Measurements from ENCODE around the gene CYTH1. TPM values are rescaled to one million over a fixed set of nuclear protein-coding genes. Genes with fewer than 3 reads are reported as not detected.

CYTH1 gene
- polyA plus RNA-seq, 2 of the 4 experiments (the other 2 are of a cell fraction) = 38.5 to 46.2 TPM

- DNase-seq (ENCODE audit: low read depth in 1 of 2, low spot score in 1 of 2) = no peak
- no peak overlapping the region for H3K4me3 ChIP-seq
- 93% methylated on average over 2 of the region's 2 CpGs for WGBS (ENCODE audit: missing lambda C conversion rate)
- H3K9me3 ChIP-seq = no peaks in the 10 kb centered on the region
- TF ChIP-seq SMC3 (IDR thresholded peaks at IDR 0.05) (no peak), CHD4 (IDR thresholded peaks at IDR 0.05; ENCODE audit: borderline replicate concordance) (no peak), POLR2A (IDR thresholded peaks at IDR 0.05; ENCODE audit: low read length) (no peak), HDAC2 (IDR thresholded peaks at IDR 0.05) (no peak), ZC3H11A (IDR thresholded peaks at IDR 0.05) (no peak), EP300 (IDR thresholded peaks at IDR 0.05) (no peak), ZFP36 (IDR thresholded peaks at IDR 0.05; ENCODE audit: borderline replicate concordance, partially characterized antibody) (no peak)
- no peak for ATAC-seq
- peaks cover 19% of the 10 kb centered on the region; the same call in 2 of the 3 replicates for H3K4me1 ChIP-seq
- H3K4me2 ChIP-seq = no peak overlapping the region
- H3K27ac ChIP-seq = no peak overlapping the region
- CTCF ChIA-PET = interaction anchor here (0.6 to 6.3 kb wide), 9 partner anchors 10 to 462 kb away, joined by 3 to 60 read pairs (median 7); no protein-coding TSS in a partner anchor
- POLR2A ChIA-PET = no interaction called here
- no peak for FAIRE-seq
These were observed 34.6 kb downstream of the CYTH1 start for GRCh38 chr17:78747488-78747887.

GRCh38 chr17:78746949-78747269 lies 35.2 kb downstream of the CYTH1 start:
- peaks cover 22% of the 10 kb centered on the region; the same call in 2 of the 3 replicates for H3K4me1 ChIP-seq
- no peak for ATAC-seq
- H3K4me2 ChIP-seq = no peak overlapping the region
- no peaks in the 10 kb centered on the region for H3K9me3 ChIP-seq
- FAIRE-seq = no peak
- DNase-seq (ENCODE audit: low read depth in 1 of 2, low spot score in 1 of 2) = no peak
- ChIA-PET CTCF (interaction anchor here (0.6 to 6.3 kb wide), 14 partner anchors 10 to 317 kb away, joined by 3 to 60 read pairs (median 4); no protein-coding TSS in a partner anchor), POLR2A (no interaction called here)
- H3K4me3 ChIP-seq = no peak overlapping the region
- no peak for TF ChIP-seq KDM1A (IDR thresholded peaks at IDR 0.05; ENCODE audit: low read depth)
- H3K27ac ChIP-seq = no peak overlapping the region
- WGBS (ENCODE audit: missing lambda C conversion rate) = 85% methylated on average over 2 of the region's 2 CpGs

GRCh38 chr17:78746263-78746948 lies 35.7 kb downstream of the CYTH1 start:
- TF ChIP-seq HOXB5 (CRISPR knock-in tag; IDR thresholded peaks at IDR 0.05) (no peak), CEBPB (IDR thresholded peaks at IDR 0.05) (peak; percentile 51 to 87; a peak in 3 of 4 replicates)
- no peak overlapping the region for H3K4me2 ChIP-seq
- FAIRE-seq (no peak), ATAC-seq (no peak), DNase-seq (ENCODE audit: low read depth in 1 of 2, low spot score in 1 of 2) (no peak)
- H3K27ac ChIP-seq = no peak overlapping the region
- H3K4me3 ChIP-seq = no peak overlapping the region
- ChIA-PET CTCF (interaction anchor here (0.6 to 6.3 kb wide), 22 partner anchors 8 to 385 kb away, joined by 3 to 60 read pairs (median 3); no protein-coding TSS in a partner anchor), POLR2A (no interaction called here)
- peaks cover 23% of the 10 kb centered on the region; the same call in 2 of the 3 replicates for H3K4me1 ChIP-seq
- H3K9me3 ChIP-seq = no peaks in the 10 kb centered on the region
- 86% methylated on average over 12 of the region's 12 CpGs for WGBS (ENCODE audit: missing lambda C conversion rate)

GRCh38 chr17:78745407-78746088 lies 36.5 kb downstream of the CYTH1 start:
- H3K27ac ChIP-seq = peak overlapping the region in 1 of 2 experiments; percentile 50; a peak in 2 of 6 replicates
- peak in 1 of 2 experiments; percentile 55 for DNase-seq (ENCODE audit: low read depth in 1 of 2, low spot score in 1 of 2)
- ChIA-PET CTCF (interaction anchor here (0.6 to 6.3 kb wide), 16 partner anchors 9 to 385 kb away, joined by 3 to 60 read pairs (median 3); no protein-coding TSS in a partner anchor), POLR2A (no interaction called here)
- no peaks in the 10 kb centered on the region for H3K9me3 ChIP-seq
- H3K4me2 ChIP-seq = 0 out of 3 replicates have a peak overlapping the region, but pooled peaks have one; percentile 9
- H3K4me1 ChIP-seq = peaks cover 23% of the 10 kb centered on the region; the same call in 2 of the 3 replicates
- peak; percentile 81 for FAIRE-seq
- no peak overlapping the region for H3K4me3 ChIP-seq
- TF ChIP-seq MAX (IDR thresholded peaks at IDR 0.05) (no peak), RAD21 (conservative IDR thresholded peaks at IDR 0.05 in 1 of 2, IDR thresholded peaks at IDR 0.05 in 1 of 2) (peak; percentile 63 to 72), CTCF (IDR thresholded peaks at IDR 0.05) (peak; percentile 92), SMC3 (IDR thresholded peaks at IDR 0.05) (peak; percentile 80)
- WGBS (ENCODE audit: missing lambda C conversion rate) = 23% methylated on average over 12 of the region's 12 CpGs
- ATAC-seq = peak; percentile 41 to 57; a peak in 3 of 6 replicates
